Measurements from ENCODE around the gene COX8C. TPM values are rescaled to one million over a fixed set of nuclear protein-coding genes. Genes with fewer than 3 reads are reported as not detected.

COX8C gene
- total RNA-seq, 1 experiment from 2014 or later, result not detected

DNA sequence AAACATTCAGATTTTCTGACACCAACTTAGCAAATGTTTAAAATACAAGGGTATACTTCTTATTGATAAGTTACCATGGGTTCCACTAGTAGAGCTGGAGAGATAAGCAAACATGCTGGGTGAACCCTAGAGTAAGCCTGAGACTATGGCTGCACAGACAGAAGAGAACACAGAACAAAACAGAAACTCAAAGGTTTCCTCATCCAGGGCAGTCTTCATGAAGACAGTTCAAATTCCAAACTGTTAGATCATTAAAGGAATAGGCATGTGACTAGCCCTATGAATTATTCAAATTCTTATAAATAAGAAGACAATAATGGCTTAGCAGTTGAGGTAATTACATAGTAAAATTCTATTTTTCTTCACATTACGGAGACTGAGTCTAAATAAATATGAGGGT lies 42.2 kb upstream of the COX8C start:
- H3K36me3 ChIP-seq (ENCODE audit: insufficient read depth, low read length, poor library complexity, severe bottlenecking), result no peaks in the 10 kb centered on the region
- CTCF ChIA-PET, result no interaction called here
- intact Hi-C loops (cut with micrococcal nuclease; ENCODE audit: unreplicated experiment), result no loop called here
- no TSS peak for BruUV-seq (replicated peaks)
- H3K4me3 ChIP-seq (ENCODE audit: low read depth, low read length, poor library complexity, severe bottlenecking), result no peak overlapping the region
- TF ChIP-seq, protein P1, sequence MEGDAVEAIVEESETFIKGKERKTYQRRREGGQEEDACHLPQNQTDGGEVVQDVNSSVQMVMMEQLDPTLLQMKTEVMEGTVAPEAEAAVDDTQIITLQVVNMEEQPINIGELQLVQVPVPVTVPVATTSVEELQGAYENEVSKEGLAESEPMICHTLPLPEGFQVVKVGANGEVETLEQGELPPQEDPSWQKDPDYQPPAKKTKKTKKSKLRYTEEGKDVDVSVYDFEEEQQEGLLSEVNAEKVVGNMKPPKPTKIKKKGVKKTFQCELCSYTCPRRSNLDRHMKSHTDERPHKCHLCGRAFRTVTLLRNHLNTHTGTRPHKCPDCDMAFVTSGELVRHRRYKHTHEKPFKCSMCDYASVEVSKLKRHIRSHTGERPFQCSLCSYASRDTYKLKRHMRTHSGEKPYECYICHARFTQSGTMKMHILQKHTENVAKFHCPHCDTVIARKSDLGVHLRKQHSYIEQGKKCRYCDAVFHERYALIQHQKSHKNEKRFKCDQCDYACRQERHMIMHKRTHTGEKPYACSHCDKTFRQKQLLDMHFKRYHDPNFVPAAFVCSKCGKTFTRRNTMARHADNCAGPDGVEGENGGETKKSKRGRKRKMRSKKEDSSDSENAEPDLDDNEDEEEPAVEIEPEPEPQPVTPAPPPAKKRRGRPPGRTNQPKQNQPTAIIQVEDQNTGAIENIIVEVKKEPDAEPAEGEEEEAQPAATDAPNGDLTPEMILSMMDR (conservative IDR thresholded peaks at IDR 0.05; ENCODE audit: low read depth, low read length), result no peak
- no peak for TF ChIP-seq EZH2 (IDR thresholded peaks at IDR 0.05; ENCODE audit: borderline replicate concordance, low read depth, low read length, poor library complexity, severe bottlenecking)
- H3K27me3 ChIP-seq (replicated peaks; ENCODE audit: insufficient read depth, low read depth, low read length, poor library complexity), result no peaks in the 10 kb centered on the region
- no peak for DNase-seq (ENCODE audit: low spot score)
- peaks cover 21% of the 10 kb centered on the region for H3K4me1 ChIP-seq (ENCODE audit: insufficient read depth, low read length, poor library complexity, severe bottlenecking)
- H3K9me3 ChIP-seq (ENCODE audit: low read depth, low read length, poor library complexity, severe bottlenecking), result no peaks in the 10 kb centered on the region
- H3K27ac ChIP-seq (ENCODE audit: low read depth, low read length, poor library complexity, severe bottlenecking), result no peak overlapping the region
- POLR2A ChIA-PET (ENCODE audit: low non-redundant PET), result no interaction called here

DNA sequence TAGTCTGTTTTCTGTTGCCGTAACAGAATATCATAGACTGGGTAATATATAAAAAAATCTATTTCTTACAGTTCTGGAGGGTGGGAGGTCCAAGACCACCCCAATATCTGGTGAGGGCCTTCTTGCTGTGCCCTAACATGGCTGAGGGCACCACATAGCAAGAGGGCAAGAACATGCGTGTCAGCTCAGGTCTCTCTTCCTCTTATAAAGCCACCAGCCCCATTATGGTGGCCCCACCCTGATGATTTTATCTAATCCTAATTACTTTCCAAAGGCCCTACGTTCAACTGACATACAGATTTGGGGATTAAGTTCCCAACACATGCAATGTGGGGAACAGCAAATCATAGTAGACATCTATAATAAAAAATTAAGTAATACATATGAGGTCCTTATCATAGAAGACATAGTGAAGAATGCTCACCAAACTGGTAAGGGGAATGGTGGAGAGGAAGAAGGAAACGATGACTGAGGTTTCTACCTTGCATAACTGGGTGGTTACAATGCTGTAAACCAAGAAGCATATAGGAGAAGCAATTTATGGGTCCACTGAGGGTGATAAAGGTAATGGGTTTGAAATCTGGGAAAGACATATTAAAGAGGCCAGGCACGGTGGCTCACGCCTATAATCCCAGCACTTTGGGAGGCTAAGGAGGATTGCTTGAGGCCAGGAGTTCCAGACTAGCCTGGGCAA lies 41.1 kb upstream of the COX8C start:
- DNase-seq (ENCODE audit: low spot score), result no peak
- no peaks in the 10 kb centered on the region for H3K27me3 ChIP-seq (replicated peaks; ENCODE audit: insufficient read depth, low read depth, low read length, poor library complexity)
- H3K4me1 ChIP-seq (ENCODE audit: insufficient read depth, low read length, poor library complexity, severe bottlenecking), result peaks cover 19% of the 10 kb centered on the region
- H3K27ac ChIP-seq (ENCODE audit: low read depth, low read length, poor library complexity, severe bottlenecking), result no peak overlapping the region
- no peaks in the 10 kb centered on the region for H3K9me3 ChIP-seq (ENCODE audit: low read depth, low read length, poor library complexity, severe bottlenecking)
- intact Hi-C loops (cut with micrococcal nuclease; ENCODE audit: unreplicated experiment), result no loop called here
- H3K4me3 ChIP-seq (ENCODE audit: low read depth, low read length, poor library complexity, severe bottlenecking), result no peak overlapping the region
- no peaks in the 10 kb centered on the region for H3K36me3 ChIP-seq (ENCODE audit: insufficient read depth, low read length, poor library complexity, severe bottlenecking)
- no peak for TF ChIP-seq EZH2 (IDR thresholded peaks at IDR 0.05; ENCODE audit: borderline replicate concordance, low read depth, low read length, poor library complexity, severe bottlenecking)
- TF ChIP-seq, protein P1 (conservative IDR thresholded peaks at IDR 0.05; ENCODE audit: low read depth, low read length), result no peak
- no TSS peak for BruUV-seq (replicated peaks)
- ChIA-PET POLR2A (ENCODE audit: low non-redundant PET) (no interaction called here), CTCF (no interaction called here)

DNA sequence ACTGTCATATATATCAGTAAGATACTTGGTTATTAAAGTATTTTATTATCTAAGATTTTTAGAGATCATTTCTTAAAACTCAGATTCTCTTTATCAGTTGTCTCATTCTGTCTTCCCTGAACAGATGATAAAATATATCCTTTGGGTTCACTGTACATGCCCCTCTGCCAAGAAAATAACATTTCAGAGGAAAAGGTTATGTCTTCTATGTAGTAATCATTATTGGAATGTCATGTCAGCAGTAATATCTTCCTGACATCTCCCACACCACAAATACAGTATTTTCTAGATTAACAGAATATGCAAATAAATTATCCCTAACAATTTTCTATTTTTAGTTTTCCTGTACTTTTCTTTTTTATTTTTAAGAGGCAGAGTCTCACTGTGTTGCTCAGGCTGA lies 40.2 kb upstream of the COX8C start:
- H3K4me1 ChIP-seq (ENCODE audit: insufficient read depth, low read length, poor library complexity, severe bottlenecking), result peaks cover 19% of the 10 kb centered on the region
- H3K27me3 ChIP-seq (replicated peaks; ENCODE audit: insufficient read depth, low read depth, low read length, poor library complexity), result no peaks in the 10 kb centered on the region
- CTCF ChIA-PET, result no interaction called here
- H3K9me3 ChIP-seq (ENCODE audit: low read depth, low read length, poor library complexity, severe bottlenecking), result no peaks in the 10 kb centered on the region
- no peak for TF ChIP-seq EZH2 (IDR thresholded peaks at IDR 0.05; ENCODE audit: borderline replicate concordance, low read depth, low read length, poor library complexity, severe bottlenecking)
- TF ChIP-seq, protein P1 (conservative IDR thresholded peaks at IDR 0.05; ENCODE audit: low read depth, low read length), result no peak
- no TSS peak for BruUV-seq (replicated peaks)
- no peak for DNase-seq (ENCODE audit: low spot score)
- H3K4me3 ChIP-seq (ENCODE audit: low read depth, low read length, poor library complexity, severe bottlenecking), result no peak overlapping the region
- intact Hi-C loops (cut with micrococcal nuclease; ENCODE audit: unreplicated experiment), result no loop called here
- POLR2A ChIA-PET (ENCODE audit: low non-redundant PET), result no interaction called here
- H3K36me3 ChIP-seq (ENCODE audit: insufficient read depth, low read length, poor library complexity, severe bottlenecking), result no peaks in the 10 kb centered on the region
- H3K27ac ChIP-seq (ENCODE audit: low read depth, low read length, poor library complexity, severe bottlenecking), result no peak overlapping the region
